Stimulated activated CD4-positive, alpha-beta T cell treated with anti-CD3 and anti-CD28 coated beads, Interleukin-1b, Interleukin-23, amount 100 ng/mL, for 4 hours (primary cell): ENCODE measurements around the gene CCDC170.

Source experiments
- DNase-seq, 2 donors: peaks; one replicate each; pipeline ENCODE4 v3.0.0-alpha.2; 2020; ENCODE audit warnings: low read depth in 2 of 2

CCDC170 gene

DNA sequence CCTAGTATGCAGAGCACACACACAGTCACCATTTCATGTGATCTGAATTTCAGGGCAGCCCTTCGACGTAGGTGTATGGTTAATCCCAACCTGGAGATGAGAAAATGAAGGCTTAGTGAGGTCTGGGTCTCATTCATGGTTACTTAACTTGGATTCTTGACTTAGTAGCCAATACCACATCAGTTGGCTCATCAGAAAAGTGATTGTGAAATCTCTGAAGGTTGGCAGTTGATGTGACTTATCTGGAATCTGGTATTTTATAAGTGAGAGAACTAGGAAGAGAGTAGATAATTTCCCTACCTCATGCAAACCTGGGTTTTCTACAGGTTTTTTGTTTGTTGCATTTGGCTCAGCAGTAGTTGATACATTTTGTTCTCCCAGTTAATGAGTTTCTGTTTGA lies 123.7 kb downstream of the CCDC170 start:
- no peak for DNase-seq

DNA sequence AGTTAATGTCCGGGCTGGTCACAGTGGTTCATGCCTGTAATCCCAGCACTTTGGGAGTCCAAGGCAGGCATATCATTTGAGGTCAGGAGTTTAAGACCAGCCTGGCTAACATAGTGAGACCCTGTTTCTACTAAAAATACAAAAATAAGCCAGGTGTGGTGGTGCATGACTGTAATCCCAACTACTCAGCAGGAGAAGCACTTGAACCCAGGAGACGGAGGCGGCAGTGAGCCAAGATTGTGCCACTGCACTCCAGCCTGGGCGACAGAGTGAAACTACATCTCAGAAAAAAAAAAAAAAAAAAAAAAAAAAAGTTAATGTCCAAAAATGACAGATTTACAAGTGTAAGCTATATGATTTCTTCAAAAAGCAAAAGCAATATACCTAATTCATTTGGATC lies 124.9 kb downstream of the CCDC170 start:
- DNase-seq, result no peak

GRCh38 chr6:151620179-151620578 lies 126.4 kb downstream of the CCDC170 start:
- no peak for DNase-seq

DNA sequence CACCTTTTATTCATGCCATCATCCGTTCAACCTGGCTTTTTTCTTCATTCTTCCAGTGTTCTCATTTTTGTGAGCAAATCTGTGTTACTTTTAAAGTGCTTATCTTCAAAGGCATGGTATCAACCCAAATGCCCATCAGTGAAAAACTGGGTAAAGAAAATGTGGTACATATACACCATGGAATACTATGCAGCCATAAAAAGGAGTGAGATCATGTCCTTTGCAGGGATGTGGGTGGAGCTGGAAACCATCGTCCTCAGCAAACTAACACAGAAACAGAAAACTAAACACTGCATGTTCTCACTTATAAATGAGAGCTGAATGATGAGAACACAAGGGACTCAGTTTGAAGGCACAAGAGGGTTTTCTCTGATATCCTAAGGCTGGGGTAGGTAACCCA lies 130.3 kb downstream of the CCDC170 start:
- no peak for DNase-seq

GRCh38 chr6:151624481-151624880 lies 130.7 kb downstream of the CCDC170 start:
- DNase-seq, result no peak

- DNase-seq, result no peak
Observed at GRCh38 chr6:151624900-151625536, 131.2 kb downstream of the CCDC170 start.

GRCh38 chr6:151627689-151628444 lies 134.1 kb downstream of the CCDC170 start:
- no peak for DNase-seq

DNA sequence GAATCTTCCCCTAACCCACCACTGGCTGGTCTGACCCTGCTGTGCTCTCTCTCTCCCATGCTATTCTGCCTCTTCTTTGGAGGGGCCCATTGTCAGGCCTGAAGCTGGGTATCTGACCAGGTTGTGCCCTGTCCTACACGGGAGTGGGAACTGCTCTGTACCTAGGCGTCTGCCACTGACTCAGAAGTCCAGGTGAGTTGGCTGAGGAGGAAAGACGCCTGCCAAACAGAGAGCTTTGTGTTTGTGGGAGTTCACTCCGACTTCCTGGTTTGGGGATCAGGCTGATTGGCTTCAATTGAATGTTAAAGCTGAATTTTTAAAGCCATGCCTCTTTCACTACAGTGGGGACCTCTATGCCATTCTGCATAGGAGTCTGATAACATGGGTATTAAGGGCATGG lies 136.0 kb downstream of the CCDC170 start:
- no peak for DNase-seq

DNA sequence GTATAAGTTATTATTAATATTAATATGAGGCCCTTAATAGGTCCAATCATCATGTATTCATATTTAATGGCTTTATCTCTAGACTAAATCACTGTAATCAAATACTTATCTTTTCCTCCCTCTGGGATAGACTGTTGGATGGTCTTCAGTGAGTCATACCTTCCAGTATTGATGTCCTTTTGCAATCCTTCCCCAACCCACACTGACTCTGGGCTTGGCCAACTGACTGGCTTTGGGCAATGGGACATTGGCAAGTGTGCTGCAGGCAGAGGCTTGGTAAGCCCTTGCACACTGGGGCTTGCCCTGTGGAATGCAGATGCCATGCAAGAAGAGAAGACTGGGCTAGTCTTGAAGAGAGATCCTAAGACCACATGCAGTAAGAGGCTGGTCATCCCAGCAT lies 136.6 kb downstream of the CCDC170 start:
- no peak for DNase-seq

DNA sequence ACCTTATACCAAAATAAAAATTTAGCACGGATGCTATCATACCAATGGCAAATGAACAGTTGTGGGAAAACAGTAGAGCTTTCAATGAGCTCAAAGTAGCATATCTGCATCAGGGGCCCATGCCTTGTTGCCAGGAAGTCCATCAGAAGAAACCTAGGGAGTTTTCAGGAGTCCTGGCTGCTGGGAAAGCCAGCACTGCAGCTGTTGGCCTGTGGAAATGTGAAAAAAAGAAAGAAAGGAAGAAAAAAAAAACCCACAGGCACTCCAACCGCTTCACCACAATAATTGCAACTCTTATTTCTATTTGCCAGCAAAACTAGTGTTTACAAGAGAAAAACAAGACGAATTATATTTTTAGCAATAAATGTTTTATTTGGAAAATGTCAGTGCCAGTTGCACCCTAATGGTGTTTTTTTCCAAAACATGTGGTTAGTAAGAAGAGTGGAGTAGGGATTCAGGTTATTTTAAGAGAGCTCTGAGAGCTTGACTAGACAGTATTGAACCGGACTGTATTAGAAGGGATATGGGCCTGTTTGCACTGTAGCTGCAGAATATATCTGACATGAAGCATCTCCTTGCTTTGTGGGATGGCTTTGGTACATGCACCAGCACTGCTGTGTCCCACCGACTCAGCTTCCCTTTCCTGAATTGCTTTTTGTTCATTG lies 137.3 kb downstream of the CCDC170 start:
- DNase-seq, result no peak

DNA sequence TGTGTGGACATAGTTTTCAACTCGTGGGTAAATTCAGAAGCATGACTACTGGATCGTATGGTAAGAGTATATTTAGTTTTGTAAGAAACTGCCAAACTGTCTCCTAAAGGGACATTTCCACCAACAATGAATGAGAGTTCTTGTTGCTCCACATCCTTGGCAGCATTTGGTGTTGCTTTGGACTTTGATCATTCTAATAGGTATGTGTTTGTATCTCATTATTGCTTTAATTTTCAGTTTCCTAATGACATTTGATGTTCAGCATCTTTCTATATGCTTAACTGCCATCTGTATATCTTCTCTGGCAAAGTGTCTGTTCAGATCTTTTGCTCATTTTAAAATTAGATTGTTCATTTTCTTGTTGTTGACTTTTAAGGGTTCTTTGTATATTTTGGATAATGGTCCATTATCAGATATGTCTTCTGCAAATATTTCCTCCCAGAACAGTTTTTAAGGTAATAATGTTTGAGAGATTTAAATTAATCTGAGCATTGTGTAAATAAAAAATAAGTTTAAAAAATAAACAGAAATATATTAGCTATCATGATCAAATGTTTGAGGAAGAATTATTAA lies 138.7 kb downstream of the CCDC170 start:
- DNase-seq, result no peak

DNA sequence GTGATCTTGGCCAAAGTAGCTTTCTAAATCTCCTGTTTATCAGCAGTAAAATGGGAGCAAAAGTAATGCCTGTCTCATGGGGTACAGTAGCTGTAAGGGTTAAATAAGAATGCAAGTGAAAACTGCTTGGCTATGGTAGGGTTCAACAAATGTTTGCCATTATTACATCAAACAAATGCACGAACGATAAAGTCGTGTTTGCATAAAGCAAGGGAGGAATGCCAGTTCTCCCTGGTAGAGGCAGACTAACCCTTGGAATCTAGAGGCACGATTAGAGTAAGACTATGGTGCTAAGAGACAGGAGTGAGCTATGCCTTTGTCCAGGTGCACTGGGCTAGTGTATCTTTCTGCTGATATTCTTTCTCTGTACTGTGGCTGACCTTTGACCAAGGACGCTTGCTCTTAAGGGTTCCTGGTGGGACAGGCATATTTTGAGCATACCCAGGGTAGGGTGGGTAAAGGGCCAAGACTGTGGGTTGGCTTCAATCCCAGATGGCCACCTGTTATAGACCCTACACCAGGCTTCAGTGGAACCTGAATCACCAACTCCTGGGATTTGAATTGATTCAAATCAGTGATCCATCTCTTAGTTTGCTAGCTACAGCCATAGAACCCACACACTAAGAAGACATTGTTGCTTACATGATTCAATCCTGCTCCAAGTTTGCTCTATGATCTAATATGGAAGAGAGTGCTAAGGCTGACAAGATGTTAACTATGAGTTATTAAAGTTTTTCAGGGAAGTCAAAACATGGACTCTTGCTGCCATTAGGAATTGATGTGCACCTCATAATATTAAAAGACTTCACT lies 139.9 kb downstream of the CCDC170 start:
- DNase-seq, result no peak

- no peak for DNase-seq
Observed at GRCh38 chr6:151634336-151634720, 140.5 kb downstream of the CCDC170 start.

DNA sequence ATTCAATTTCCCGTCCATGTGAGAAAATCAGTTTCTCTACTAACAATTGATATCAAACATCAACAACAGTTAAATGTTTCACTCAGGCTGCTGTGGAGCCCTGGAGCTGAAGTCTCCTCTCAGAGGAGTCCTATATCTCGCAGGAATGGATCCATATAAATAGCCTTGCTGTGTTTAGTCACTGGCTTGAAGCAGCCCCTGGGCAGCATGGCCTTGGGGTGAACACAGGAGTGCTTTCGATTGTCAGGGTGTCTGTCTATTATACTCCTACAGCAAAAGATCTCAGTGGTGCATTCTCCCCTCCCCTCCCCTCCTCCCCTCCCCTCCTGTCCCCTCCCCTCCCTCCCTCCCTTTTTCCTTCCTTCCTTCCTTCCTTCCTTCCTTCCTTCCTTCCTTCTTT lies 141.9 kb downstream of the CCDC170 start:
- DNase-seq, result no peak

DNA sequence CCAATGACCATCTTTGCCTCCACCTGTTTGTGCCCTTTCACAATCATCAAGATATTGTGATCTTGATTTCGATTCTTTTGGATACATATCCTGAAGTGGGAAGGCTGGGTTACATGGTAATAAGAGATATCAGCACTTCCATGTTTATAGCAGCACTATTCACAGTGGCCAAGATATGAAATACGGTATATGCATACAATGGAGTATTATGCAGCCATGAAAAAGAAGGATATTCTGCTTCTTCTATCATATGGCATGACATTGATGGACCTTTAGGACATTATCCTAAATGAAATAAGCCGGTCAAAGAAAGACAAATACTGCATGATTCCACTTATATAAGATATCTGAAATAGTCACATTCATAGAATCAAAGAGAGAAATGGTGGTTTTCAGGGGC lies 144.0 kb downstream of the CCDC170 start:
- no peak for DNase-seq

GRCh38 chr6:151639750-151640149 lies 145.9 kb downstream of the CCDC170 start:
- no peak for DNase-seq

DNA sequence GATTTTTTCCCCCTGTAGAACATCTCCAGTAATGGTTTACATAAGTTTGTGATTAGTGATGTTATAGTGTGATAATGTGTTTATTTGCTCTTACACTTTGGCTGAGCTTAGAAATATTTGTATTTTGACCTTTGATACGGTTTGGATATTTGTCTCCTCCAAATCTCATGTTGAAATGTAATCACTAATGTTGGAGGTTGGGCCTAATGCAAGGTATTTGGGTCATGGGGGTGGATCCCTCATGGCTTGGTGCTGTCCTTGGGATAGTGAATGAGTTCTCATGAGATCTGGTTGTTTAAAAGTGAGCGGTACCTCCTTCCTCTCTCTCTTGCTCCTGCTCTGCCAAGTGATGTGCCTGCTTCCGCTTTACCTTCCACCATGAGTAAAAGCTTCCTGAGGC lies 147.2 kb downstream of the CCDC170 start:
- DNase-seq, result no peak

DNA sequence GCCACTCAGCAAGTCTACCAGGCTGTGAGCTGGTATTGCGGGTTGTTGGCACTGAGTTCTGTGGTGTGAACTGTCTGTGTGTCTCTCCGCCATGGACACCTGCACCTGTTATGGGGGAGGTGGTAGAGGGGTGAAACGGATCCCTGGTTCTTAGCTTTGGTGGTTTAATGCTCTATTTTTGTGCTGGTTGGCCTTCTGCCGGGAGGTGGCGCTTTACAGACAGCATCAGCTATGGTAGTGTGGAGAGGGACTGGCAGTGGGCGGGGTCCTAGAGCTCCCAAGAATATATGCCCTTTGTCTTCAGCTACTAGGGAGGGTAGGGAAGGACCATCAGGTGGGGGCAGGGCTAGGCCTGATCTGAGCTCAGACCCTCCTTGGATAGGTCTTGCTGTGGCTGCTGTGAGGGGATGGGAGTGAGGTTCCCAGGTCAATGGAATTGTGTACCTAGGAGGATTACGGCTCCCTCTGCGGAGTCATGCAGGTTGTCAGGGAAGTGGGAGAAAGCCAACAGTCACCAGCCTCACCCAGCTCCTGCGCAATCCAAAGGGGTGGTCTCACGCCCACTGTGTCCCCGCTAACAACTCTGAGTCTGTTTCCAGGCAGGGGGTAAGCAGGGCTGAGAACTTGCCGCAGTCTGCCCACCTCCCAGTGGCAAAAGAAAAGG lies 154.3 kb downstream of the CCDC170 start:
- DNase-seq, result peak in 1 of 2 donors; percentile 1

DNA sequence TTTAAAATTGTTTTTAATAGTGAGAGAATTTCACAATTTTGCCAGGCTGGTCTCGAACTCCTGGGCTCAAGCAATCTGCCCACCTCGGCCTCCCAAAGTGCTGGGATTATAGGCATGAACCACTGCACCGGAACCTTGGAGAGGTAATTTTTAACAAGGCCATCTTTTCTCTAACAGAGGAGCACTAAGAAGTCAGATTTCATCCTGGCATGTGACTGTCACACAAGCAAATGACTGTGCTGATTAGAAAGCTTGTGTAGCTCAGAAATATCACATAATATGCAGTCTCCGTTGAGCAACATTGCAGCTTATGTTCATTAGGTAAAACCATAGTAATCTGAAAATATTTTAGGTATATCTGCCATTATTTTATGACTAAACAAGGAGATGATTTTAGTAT lies 156.0 kb downstream of the CCDC170 start:
- DNase-seq, result no peak

DNA sequence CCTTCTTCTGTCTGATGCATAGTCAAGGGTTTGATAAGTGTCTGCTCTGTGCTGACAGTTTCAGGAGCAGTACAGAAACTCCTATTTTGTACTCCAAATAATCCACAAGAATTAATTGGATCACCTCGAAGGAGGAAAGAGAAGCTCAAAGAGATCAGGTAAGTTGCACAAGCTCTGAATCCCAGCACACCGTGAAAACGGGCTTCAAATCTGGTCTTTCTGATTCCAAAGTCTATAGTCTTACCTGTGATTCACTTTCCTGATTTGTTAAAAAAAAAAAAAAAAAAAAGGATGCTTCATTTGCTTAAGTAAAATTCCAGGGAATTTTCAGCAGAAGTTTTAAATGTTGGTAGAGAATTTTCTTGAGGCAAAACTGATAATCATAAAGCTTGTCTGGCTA lies 157.8 kb downstream of the CCDC170 start:
- DNase-seq, result no peak

DNA sequence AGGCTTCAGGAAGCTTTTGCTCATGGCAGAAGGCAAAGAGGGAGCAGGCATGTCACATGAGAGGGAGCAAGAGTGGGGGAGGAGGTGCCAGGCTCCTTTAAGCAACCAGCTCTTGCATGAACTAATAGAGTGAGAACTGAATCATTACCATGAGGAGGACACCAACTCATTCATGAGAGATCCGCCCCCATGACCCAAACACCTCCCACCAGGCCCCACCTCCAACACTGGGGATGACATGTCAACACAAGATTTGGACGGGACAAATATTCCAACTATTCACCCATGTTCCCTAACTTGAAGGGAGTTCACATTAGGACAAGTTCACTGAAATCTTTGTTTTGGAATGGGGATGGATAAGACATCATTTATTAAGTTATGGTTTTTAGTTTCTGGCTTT lies 158.5 kb downstream of the CCDC170 start:
- DNase-seq, result no peak
